Measurements from ENCODE around the gene BRD1.
A peak's percentile ranks its signal among the peaks of the same experiment; 100 is the strongest.

The BRD1 gene

GRCh38 chr22:49727191-49727880 lies 100.3 kb downstream of the BRD1 start:
- FAIRE-seq (no peak), DNase-seq (ENCODE audit: insufficient read length, low spot score) (no peak)
- TF ChIP-seq TAF1 (IDR thresholded peaks at IDR 0.05; ENCODE audit: low read depth, low read length) = no peak
- no peak for TF ChIP-seq SPI1 (IDR thresholded peaks at IDR 0.05; ENCODE audit: low read depth, low read length)
- TF ChIP-seq PAX5 (IDR thresholded peaks at IDR 0.05; ENCODE audit: insufficient read depth, low read length, severe bottlenecking) = no peak
- TF ChIP-seq POLR2A (IDR thresholded peaks at IDR 0.05; ENCODE audit: low read depth, low read length) = no peak
- TF ChIP-seq POLR2AphosphoS5 (IDR thresholded peaks at IDR 0.05; ENCODE audit: low read depth, low read length) = no peak
- TF ChIP-seq POU2F2 (IDR thresholded peaks at IDR 0.05; ENCODE audit: low read depth, low read length) = no peak

DNA sequence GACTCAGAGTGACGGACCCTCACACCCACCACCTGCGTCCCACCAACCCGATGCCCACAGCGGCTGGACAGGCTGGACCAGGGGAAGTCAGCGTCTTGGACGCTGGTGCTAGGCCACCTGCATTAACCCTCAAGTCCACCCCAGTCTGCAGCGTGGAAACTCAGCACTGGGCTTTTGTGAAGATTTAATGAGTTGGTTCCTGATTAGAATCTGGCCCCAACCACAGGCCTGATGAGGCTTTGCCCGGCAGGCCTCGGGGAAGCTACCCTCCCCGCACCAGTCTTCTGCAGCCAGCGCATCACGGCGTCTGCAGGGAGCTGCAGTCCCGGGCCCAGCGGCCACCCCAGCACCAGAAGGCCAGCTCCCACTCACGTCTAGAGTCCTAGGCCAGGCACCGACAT lies 101.0 kb downstream of the BRD1 start:
- FAIRE-seq = no peak
- no peak for DNase-seq (ENCODE audit: insufficient read length, low spot score)
- TF ChIP-seq POLR2AphosphoS5 (IDR thresholded peaks at IDR 0.05; ENCODE audit: low read depth, low read length) = no peak
- no peak for TF ChIP-seq SPI1 (IDR thresholded peaks at IDR 0.05; ENCODE audit: low read depth, low read length)
- TF ChIP-seq TAF1 (IDR thresholded peaks at IDR 0.05; ENCODE audit: low read depth, low read length) = no peak
- TF ChIP-seq POU2F2 (IDR thresholded peaks at IDR 0.05; ENCODE audit: low read depth, low read length) = no peak
- TF ChIP-seq PAX5 (IDR thresholded peaks at IDR 0.05; ENCODE audit: insufficient read depth, low read length, severe bottlenecking) = no peak
- TF ChIP-seq POLR2A (IDR thresholded peaks at IDR 0.05; ENCODE audit: low read depth, low read length) = no peak

DNA sequence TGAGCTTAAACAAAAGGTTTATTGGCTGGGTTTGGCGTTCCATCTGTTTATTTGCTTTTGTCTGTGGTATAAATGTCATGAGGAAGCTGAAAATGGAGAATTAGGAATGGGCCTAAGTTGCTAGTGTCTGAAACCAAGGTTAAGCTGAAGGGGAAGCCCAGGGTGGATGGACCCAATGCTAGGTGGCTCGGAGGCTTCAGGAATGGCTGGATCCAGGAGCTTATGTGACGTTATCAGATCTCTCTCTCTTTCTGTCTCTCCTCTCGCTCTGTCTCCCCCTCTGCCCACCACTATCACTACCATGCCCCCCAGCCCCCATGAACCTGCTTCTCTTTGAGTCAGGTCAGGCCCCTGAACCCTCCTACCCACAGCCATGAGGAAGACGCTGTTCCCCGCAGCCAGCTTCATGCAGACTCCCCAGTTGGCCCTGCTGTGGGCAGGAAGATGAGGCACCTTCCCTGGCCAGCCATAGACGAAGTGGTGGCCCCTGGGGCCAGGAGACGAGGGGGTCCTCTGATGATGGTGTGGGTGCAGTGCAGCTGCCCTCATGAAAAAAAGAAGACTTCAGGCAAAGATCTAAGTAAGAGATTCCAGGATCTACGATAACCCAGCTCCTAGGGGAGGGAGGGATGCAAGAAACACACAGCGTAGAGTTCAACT lies 101.5 kb downstream of the BRD1 start:
- TF ChIP-seq POU2F2 (IDR thresholded peaks at IDR 0.05; ENCODE audit: low read depth, low read length) = no peak
- TF ChIP-seq TAF1 (IDR thresholded peaks at IDR 0.05; ENCODE audit: low read depth, low read length) = no peak
- no peak for TF ChIP-seq PAX5 (IDR thresholded peaks at IDR 0.05; ENCODE audit: insufficient read depth, low read length, severe bottlenecking)
- no peak for TF ChIP-seq POLR2AphosphoS5 (IDR thresholded peaks at IDR 0.05; ENCODE audit: low read depth, low read length)
- DNase-seq (ENCODE audit: insufficient read length, low spot score) (no peak), FAIRE-seq (no peak)

DNA sequence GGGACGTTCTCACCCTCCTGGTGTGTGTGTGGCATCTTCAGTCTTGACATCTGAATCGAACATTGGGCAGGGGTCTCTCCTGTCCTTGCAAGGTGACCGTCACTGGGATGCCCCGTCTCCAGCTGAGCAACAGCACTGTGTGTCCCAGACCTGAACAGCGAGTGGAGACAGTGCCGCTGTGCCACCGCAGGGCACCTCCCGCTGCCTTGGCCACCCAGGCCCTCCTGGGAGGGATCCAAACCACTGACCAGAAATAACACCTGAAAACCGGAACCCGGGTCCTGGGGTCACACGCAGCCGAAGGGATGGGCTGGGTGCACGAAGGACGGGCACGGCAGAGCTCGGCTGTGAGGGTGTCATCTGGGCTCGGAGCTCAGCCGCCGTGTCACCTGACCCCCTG lies 102.2 kb downstream of the BRD1 start:
- DNase-seq (ENCODE audit: insufficient read length, low spot score) (no peak), FAIRE-seq (no peak)
- TF ChIP-seq POLR2A (IDR thresholded peaks at IDR 0.05; ENCODE audit: low read depth, low read length) (no peak), TAF1 (IDR thresholded peaks at IDR 0.05; ENCODE audit: low read depth, low read length) (no peak), POLR2AphosphoS5 (IDR thresholded peaks at IDR 0.05; ENCODE audit: low read depth, low read length) (no peak), SPI1 (IDR thresholded peaks at IDR 0.05; ENCODE audit: low read depth, low read length) (no peak), PAX5 (IDR thresholded peaks at IDR 0.05; ENCODE audit: insufficient read depth, low read length, severe bottlenecking) (no peak), POU2F2 (IDR thresholded peaks at IDR 0.05; ENCODE audit: low read depth, low read length) (no peak)

DNA sequence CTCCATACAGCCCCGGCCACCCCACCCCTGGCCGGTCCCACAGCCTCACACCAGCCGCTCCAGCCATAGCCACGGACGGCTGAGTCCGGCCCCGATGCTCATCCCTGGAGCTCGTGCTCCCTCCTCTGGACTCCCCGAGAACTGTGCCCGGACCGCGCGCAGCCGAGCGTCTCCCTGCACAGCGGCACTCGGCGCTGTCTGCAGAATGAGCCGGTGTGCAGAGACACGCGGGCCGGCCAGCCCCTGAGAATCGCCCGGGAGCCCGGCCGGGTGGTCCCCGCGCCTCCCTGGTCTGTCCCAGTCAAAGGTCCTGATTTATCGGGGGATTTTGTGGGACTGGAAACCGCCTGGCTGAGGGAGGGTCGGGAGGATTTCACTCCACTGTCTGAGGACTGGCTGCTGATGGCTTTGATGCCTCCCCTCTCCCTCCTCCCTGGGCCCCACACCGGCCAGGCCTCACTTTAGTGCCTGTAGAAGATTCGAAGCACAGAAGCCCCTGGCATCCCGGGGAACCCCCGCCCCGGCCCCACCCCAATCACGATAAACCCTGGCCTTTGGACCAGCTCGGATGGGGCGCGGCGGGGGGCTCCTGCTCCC lies 102.7 kb downstream of the BRD1 start:
- FAIRE-seq (peak; percentile 58), DNase-seq (ENCODE audit: insufficient read length, low spot score) (peak; percentile 93)
- TF ChIP-seq PAX5 (IDR thresholded peaks at IDR 0.05; ENCODE audit: insufficient read depth, low read length, severe bottlenecking) (peak; percentile 32), TAF1 (IDR thresholded peaks at IDR 0.05; ENCODE audit: low read depth, low read length) (no peak)

- FAIRE-seq (no peak), DNase-seq (ENCODE audit: insufficient read length, low spot score) (no peak)
- TF ChIP-seq TAF1 (IDR thresholded peaks at IDR 0.05; ENCODE audit: low read depth, low read length) (no peak), SPI1 (IDR thresholded peaks at IDR 0.05; ENCODE audit: low read depth, low read length) (no peak), PAX5 (IDR thresholded peaks at IDR 0.05; ENCODE audit: insufficient read depth, low read length, severe bottlenecking) (no peak), POU2F2 (IDR thresholded peaks at IDR 0.05; ENCODE audit: low read depth, low read length) (no peak), POLR2AphosphoS5 (IDR thresholded peaks at IDR 0.05; ENCODE audit: low read depth, low read length) (no peak), POLR2A (IDR thresholded peaks at IDR 0.05; ENCODE audit: low read depth, low read length) (no peak)
Measured at GRCh38 chr22:49724030-49724892, 103.4 kb downstream of the BRD1 start.

- DNase-seq (ENCODE audit: insufficient read length, low spot score) = no peak
- TF ChIP-seq SPI1 (IDR thresholded peaks at IDR 0.05; ENCODE audit: low read depth, low read length) (no peak), TAF1 (IDR thresholded peaks at IDR 0.05; ENCODE audit: low read depth, low read length) (no peak), POLR2AphosphoS5 (IDR thresholded peaks at IDR 0.05; ENCODE audit: low read depth, low read length) (no peak), POU2F2 (IDR thresholded peaks at IDR 0.05; ENCODE audit: low read depth, low read length) (no peak), PAX5 (IDR thresholded peaks at IDR 0.05; ENCODE audit: insufficient read depth, low read length, severe bottlenecking) (no peak), POLR2A (IDR thresholded peaks at IDR 0.05; ENCODE audit: low read depth, low read length) (no peak)
- no peak for FAIRE-seq
Measured at GRCh38 chr22:49723478-49724029, 104.1 kb downstream of the BRD1 start.
